Sigmoid colon (tissue), 7 donors: Measurements from ENCODE around the gene IRF5. TPM values are rescaled to one million over a fixed set of nuclear protein-coding genes. Genes with fewer than 3 reads are reported as not detected.

Experiments
- DNase-seq: peaks from one replicate; pipeline ENCODE4 v3.0.0-alpha.2; 2019
- H3K27ac ChIP-seq, 4 donors: fragments of 200-600 bp; sonication (generic); one replicate each; pipeline ENCODE4 v1.5.1; 2016 to 2019; ENCODE audit warnings: mild to moderate bottlenecking in 1 of 4
- H3K27me3 ChIP-seq, 3 donors: fragments of 200-600 bp; sonication (generic); one replicate each; pipeline ENCODE4 v1.5.1; 2019; ENCODE audit warnings: mild to moderate bottlenecking in 1 of 3
- H3K36me3 ChIP-seq, 4 donors: fragments of 200-600 bp; sonication (generic); one replicate each; pipeline ENCODE4 v1.5.1; 2016 to 2019
- H3K4me1 ChIP-seq, 4 donors: fragments of 200-600 bp; sonication (generic); one replicate each; pipeline ENCODE4 v1.5.1; 2017 to 2019
- H3K4me3 ChIP-seq, 4 donors: fragments of 200-600 bp; sonication (generic); one replicate each; pipeline ENCODE4 v1.5.1; 2017 to 2019; ENCODE audit warnings: mild to moderate bottlenecking in 2 of 4, moderate library complexity in 1 of 4
- H3K9me3 ChIP-seq, 4 donors: fragments of 200-600 bp in 3 of 4; sonication (generic) in 3 of 4; one replicate each; pipeline versions ENCODE4 v1.5.1 to v1.6.1; 2013 to 2019
- EP300 ChIP-seq, 4 donors: sonication (generic); formaldehyde crosslinking; IDR thresholded peaks; one replicate each; pipeline ENCODE4 v1.6.1; 2017; ENCODE audit warnings: antibody characterized with exemption in 4 of 4
- POLR2A ChIP-seq, 2 donors: fragments of 450-650 bp; IDR thresholded peaks; one replicate each; pipeline ENCODE4 v1.6.1; 2016; ENCODE audit warnings: antibody characterized with exemption in 2 of 2, mild to moderate bottlenecking in 2 of 2, moderate library complexity in 2 of 2
- POLR2AphosphoS5 ChIP-seq, 4 donors: sonication (generic); formaldehyde crosslinking; IDR thresholded peaks; one replicate each; pipeline ENCODE4 v1.6.1; 2017; ENCODE audit warnings: antibody characterized with exemption in 4 of 4
- WGBS, 2 donors: extraction: QIAGEN DNeasy Blood & Tissue Kit; methylation state at CpG; one replicate each; pipeline ENCODE4 v1.1.7; 2013; 5-methylcytosine and 5-hydroxymethylcytosine counted together
- intact Hi-C: fragments of 100-400 bp; cut with DNase I; formaldehyde crosslinking; loops from one replicate; pipeline ENCODE4 v1.15.1; 2023
- polyA plus RNA-seq, 3 donors: library from polyadenylated mRNA; stranded (reverse); fragments of 200-250 nt; gene quantifications; one replicate each; pipeline ENCODE4 v1.2.3, GENCODE V29; 2013
- total RNA-seq, 4 donors: library from RNA; depleted of rRNA; stranded (reverse); fragments of >200 nt; gene quantifications; one replicate each; pipeline ENCODE4 v1.1.0, GENCODE V29; 2016
- TF ChIP-seq, protein P1 (sequence below), 4 experiments: fragments of 450-650 bp in 3 of 4; fragments of 200-600 bp in 1 of 4; IDR thresholded peaks; one replicate each; pipeline ENCODE4 v1.5.1; 2016 to 2019; ENCODE audit warnings: antibody characterized with exemption in 4 of 4, mild to moderate bottlenecking in 3 of 4, moderate library complexity in 2 of 4
- donor health status: healthy with polysubstance abuse.
- donor health status: Bipolar disorder and iron deficiency.
- donor health status: healthy.

Gene IRF5
- total and polyA plus RNA-seq, 7 donors: 4.6 to 15.3 (median 6.6) TPM

DNA sequence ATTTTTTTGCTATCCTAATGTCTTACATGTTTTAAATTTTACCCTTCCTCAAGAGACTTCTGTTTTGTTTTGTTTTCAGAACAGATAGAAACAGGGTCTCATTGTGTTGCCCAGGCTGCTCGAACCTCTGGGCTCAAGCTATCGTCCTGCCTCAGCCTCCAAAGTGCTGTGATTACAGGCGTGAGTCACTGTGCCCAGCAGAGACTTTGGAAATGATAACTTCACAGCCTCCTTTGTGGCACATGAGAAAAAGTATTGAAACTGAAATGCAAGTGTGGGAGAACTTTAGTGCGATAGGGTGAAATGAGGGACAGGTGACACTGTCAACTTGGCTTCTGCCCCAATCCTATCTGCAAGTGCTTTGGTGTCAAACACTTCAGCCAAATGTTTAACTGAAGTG lies 21.6 kb downstream of the IRF5 start:
- H3K27me3 ChIP-seq: no peaks in the 10 kb centered on the region
- peaks cover 8 to 80% (median 23%) of the 10 kb centered on the region in 4 donors for H3K36me3 ChIP-seq
- no peaks in the 10 kb centered on the region for H3K9me3 ChIP-seq
- H3K27ac ChIP-seq: no peak overlapping the region
- peaks cover 0 to 5% (median 0%) of the 10 kb centered on the region in 4 donors for H3K4me1 ChIP-seq
- TF ChIP-seq POLR2AphosphoS5 (IDR thresholded peaks at IDR 0.05): no peak
- TF ChIP-seq POLR2A (IDR thresholded peaks at IDR 0.05): no peak
- TF ChIP-seq, protein P1, sequence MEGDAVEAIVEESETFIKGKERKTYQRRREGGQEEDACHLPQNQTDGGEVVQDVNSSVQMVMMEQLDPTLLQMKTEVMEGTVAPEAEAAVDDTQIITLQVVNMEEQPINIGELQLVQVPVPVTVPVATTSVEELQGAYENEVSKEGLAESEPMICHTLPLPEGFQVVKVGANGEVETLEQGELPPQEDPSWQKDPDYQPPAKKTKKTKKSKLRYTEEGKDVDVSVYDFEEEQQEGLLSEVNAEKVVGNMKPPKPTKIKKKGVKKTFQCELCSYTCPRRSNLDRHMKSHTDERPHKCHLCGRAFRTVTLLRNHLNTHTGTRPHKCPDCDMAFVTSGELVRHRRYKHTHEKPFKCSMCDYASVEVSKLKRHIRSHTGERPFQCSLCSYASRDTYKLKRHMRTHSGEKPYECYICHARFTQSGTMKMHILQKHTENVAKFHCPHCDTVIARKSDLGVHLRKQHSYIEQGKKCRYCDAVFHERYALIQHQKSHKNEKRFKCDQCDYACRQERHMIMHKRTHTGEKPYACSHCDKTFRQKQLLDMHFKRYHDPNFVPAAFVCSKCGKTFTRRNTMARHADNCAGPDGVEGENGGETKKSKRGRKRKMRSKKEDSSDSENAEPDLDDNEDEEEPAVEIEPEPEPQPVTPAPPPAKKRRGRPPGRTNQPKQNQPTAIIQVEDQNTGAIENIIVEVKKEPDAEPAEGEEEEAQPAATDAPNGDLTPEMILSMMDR (IDR thresholded peaks at IDR 0.05): no peak
- no peak for TF ChIP-seq EP300 (IDR thresholded peaks at IDR 0.05)
- no peak overlapping the region for H3K4me3 ChIP-seq
- intact Hi-C loops: no loop called here
- 92 to 97% methylated on average over 4 of the region's 4 CpGs for WGBS, 2 donors
- DNase-seq: no peak

DNA sequence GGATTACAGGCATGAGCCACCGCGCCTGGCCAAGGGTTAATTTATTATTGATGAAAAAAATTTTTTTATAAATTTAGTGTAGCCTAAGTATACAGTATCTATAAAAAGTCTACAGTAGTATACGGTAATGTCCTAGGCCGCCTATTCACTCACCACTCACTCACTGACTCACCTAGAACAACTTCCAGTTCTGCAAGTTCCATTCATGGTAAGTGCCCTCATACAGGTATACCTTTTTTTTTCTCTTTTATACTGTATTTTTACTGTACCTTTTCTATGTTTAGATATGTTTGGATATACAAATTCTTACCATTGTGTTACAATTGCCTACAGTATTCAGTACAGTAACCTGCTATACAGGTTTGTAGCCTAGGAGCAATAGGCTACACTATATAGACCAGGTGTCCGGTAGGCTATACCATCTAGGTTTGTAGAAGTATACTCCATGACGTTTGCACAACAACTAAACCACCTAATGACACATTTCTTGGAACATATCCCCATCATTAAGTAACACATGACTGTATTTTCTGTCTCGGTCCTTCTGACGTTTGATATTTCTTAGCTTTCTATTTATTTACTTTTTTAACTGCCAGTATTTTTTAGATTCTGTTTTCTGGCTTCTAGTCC lies 23.4 kb downstream of the IRF5 start:
- Histone ChIP-seq H3K27me3 (no peaks in the 10 kb centered on the region), H3K4me1 (peaks cover 0 to 5% (median 0%) of the 10 kb centered on the region in 4 donors), H3K4me3 (no peak overlapping the region), H3K9me3 (no peaks in the 10 kb centered on the region), H3K27ac (no peak overlapping the region), H3K36me3 (peaks cover 0 to 79% (median 23%) of the 10 kb centered on the region in 4 donors)
- intact Hi-C loops: no loop called here
- DNase-seq: no peak
- 86 to 93% methylated on average over 8 of the region's 8 CpGs for WGBS, 2 donors
- TF ChIP-seq POLR2AphosphoS5 (IDR thresholded peaks at IDR 0.05) (no peak), EP300 (IDR thresholded peaks at IDR 0.05) (no peak), POLR2A (IDR thresholded peaks at IDR 0.05) (no peak)
- TF ChIP-seq, protein P1 (IDR thresholded peaks at IDR 0.05): no peak

DNA sequence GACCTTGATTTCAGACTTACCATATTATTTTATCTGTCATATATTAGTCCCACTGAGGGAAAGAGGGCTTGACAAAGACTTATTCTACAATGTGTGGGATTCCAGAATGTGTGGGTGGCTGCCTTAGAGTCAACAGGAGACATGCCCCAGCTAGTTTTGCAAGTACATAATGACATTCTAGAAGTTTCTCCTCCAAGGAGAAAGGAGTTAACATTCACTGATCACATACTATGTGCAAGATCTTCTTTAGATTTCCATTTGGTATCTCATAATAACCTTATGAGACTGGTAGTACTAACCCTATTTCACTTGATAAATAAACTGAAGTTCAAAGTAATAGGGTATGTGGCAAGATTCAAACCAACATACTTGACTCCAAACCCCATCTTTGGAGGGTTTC lies 25.2 kb downstream of the IRF5 start:
- DNase-seq: no peak
- H3K4me1 ChIP-seq: peaks cover 0 to 5% (median 0%) of the 10 kb centered on the region in 4 donors
- no peak overlapping the region for H3K27ac ChIP-seq
- intact Hi-C loops: no loop called here
- H3K27me3 ChIP-seq: no peaks in the 10 kb centered on the region
- no peaks in the 10 kb centered on the region for H3K9me3 ChIP-seq
- H3K36me3 ChIP-seq: peaks cover 10 to 79% (median 23%) of the 10 kb centered on the region in 4 donors
- no peak overlapping the region for H3K4me3 ChIP-seq
- TF ChIP-seq POLR2A (IDR thresholded peaks at IDR 0.05) (no peak), POLR2AphosphoS5 (IDR thresholded peaks at IDR 0.05) (no peak), EP300 (IDR thresholded peaks at IDR 0.05) (no peak)
- TF ChIP-seq, protein P1 (IDR thresholded peaks at IDR 0.05): no peak

DNA sequence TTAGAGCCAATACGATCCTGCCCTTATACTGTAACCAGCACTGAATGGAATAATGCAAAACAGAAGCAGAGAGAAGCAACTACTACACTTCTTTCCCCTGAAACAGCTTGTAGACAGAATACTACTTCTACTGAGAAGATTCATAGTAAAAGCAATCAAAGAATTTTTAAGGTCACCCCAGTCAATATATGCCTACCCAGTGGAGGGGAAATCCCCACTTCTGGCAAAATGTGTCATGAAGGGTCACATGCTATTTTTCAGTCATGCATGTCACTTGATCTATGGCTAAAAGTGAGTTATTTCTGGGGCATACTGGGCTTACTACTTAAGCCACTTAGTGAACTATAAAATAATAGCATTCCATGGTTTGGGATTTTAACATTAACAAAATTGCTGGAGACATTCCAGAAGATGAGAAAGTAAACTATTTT lies 25.6 kb downstream of the IRF5 start:
- H3K27ac ChIP-seq: no peak overlapping the region
- 65 to 88% methylated on average over 1 of the region's 1 CpG for WGBS, 2 donors
- DNase-seq: no peak
- TF ChIP-seq, protein P1 (IDR thresholded peaks at IDR 0.05): no peak
- no peak for TF ChIP-seq POLR2AphosphoS5 (IDR thresholded peaks at IDR 0.05)
- intact Hi-C loops: no loop called here
- no peak overlapping the region for H3K4me3 ChIP-seq
- H3K4me1 ChIP-seq: peaks cover 0 to 5% (median 0%) of the 10 kb centered on the region in 4 donors
- H3K27me3 ChIP-seq: no peaks in the 10 kb centered on the region
- H3K9me3 ChIP-seq: no peaks in the 10 kb centered on the region
- H3K36me3 ChIP-seq: peaks cover 10 to 81% (median 23%) of the 10 kb centered on the region in 4 donors

DNA sequence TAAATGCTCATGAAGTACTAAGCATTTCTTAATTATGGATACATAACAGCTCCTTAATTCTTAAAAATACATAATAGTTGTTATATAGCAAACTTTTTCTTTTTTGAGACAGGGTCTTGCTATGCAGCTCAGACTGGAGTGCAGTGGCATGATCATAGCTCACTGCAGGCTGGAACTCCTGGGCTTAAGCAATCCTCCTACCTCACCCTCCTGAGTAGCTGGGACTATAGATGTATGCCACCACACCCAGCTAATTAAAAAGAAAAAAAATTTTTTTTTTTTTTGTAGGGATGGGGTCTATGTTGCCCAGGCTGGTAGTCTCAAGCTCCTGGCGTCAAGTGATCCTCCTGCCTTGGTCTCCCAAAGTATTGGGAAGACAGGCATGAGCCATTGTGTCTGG lies 30.9 kb downstream of the IRF5 start:
- no peaks in the 10 kb centered on the region for H3K9me3 ChIP-seq
- no peaks in the 10 kb centered on the region for H3K4me1 ChIP-seq
- no peak for DNase-seq
- no peak overlapping the region for H3K27ac ChIP-seq
- intact Hi-C loops: no loop called here
- TF ChIP-seq EP300 (IDR thresholded peaks at IDR 0.05): no peak
- no peak for TF ChIP-seq POLR2AphosphoS5 (IDR thresholded peaks at IDR 0.05)
- TF ChIP-seq, protein P1 (IDR thresholded peaks at IDR 0.05): no peak
- no peak for TF ChIP-seq POLR2A (IDR thresholded peaks at IDR 0.05)
- H3K36me3 ChIP-seq: peaks cover 10 to 89% (median 50%) of the 10 kb centered on the region in 4 donors
- WGBS, 2 donors: 95 to 96% methylated on average over 1 of the region's 1 CpG
- no peak overlapping the region for H3K4me3 ChIP-seq
- H3K27me3 ChIP-seq: no peaks in the 10 kb centered on the region
